ENCODE measurements around the gene KRTAP4-4.
"Not testable (repeated sequence)": the region's sequence is repeated elsewhere in the genome, so short reads cannot be mapped to it uniquely, and the experiment has no call there.

Gene KRTAP4-4

DNA sequence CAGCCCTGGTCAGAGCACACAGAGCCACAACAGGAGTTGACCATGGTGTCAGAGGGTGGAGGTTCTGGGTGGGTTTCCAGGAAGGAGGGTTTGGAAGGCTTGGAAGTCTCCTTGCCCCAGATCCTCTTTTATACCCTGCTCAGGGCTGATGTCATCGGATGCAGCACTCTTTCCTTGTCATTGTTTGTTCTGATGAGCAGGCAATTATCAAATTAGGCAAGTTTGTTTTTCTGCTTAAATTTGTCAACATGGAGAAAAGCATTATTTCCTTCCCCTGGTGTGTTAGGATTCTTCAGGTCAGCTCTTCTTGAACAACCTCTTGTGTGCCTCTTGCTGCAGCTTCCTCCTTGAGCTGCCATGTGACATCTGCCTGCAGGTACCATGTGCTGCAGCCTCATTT is at the start of gene KRTAP4-4:
TSS of gene KRTAP4-4 (minus strand) at position 101 of the 400 bp plus-strand sequence. CDS start at position 44, 57 bp downstream.
- no peak for DNase-seq

GRCh38 chr17:41199421-41200078 is 39.0 kb upstream of the KRTAP4-4 start:
- DNase-seq: no peak

GRCh38 chr17:41196068-41196467 is 35.5 kb upstream of the KRTAP4-4 start:
- no peak for DNase-seq

DNA sequence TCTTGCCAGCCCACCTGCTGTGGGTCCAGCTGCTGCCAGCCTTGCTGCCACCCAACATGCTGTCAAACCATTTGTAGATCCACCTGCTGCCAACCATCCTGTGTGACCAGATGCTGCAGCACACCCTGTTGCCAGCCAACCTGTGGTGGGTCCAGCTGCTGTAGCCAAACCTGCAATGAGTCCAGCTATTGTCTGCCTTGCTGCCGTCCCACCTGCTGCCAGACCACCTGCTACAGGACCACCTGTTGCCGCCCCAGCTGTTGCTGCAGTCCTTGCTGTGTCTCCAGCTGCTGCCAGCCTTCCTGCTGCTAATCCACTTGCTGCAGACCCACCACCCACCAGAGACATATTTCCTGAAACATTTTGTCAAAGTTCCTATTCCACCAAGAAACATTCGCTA is 29.8 kb upstream of the KRTAP4-4 start:
- no peak for DNase-seq

DNA sequence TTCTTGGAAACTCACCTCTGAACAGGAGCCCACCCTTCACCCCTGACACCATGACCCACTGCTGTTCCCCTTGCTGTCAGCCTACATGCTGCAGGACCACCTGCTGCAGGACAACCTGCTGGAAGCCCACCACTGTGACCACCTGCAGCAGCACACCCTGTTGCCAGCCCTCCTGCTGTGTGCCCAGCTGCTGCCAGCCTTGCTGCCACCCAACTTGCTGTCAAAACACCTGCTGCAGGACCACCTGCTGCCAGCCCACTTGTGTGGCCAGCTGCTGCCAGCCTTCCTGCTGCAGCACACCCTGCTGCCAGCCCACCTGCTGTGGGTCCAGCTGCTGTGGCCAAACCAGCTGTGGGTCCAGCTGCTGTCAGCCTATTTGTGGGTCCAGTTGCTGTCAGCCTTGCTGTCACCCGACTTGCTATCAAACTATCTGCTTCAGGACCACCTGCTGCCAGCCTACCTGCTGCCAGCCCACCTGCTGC is 29.3 kb upstream of the KRTAP4-4 start, which contains the start of gene KRTAP9-1:
TSS of gene KRTAP9-1 (plus strand) at position 51 of the 482 bp plus-strand sequence. CDS start at position 51, 0 bp downstream.
- not testable (repeated sequence) for DNase-seq

GRCh38 chr17:41186872-41187271 is 26.3 kb upstream of the KRTAP4-4 start:
- DNase-seq: no peak

DNA sequence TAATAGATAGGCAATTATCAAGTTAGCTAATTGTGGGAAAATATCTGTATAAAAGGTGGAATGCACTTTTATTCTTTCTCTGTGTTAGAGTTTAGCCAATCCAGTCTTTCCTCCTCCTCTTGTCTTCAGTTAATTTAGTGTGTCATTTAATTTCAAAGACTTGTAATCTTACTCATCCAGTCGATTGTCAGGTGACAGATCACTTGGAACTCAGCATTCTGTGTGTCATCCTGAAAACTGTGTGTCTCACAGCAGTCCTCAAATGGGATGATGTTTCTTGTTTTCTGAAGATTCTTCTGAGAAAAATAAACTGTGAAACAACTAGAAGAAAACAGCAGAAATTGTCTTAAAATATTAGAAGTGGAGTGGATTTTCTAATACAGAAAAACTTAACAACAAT is 24.5 kb upstream of the KRTAP4-4 start:
- DNase-seq: no peak

GRCh38 chr17:41184480-41184961 is 24.0 kb upstream of the KRTAP4-4 start, which contains the start of gene KRTAP4-1:
TSS of gene KRTAP4-1 (minus strand) at chr17:41184911. CDS start at chr17:41184854, 57 bp downstream.
- no peak for DNase-seq

DNA sequence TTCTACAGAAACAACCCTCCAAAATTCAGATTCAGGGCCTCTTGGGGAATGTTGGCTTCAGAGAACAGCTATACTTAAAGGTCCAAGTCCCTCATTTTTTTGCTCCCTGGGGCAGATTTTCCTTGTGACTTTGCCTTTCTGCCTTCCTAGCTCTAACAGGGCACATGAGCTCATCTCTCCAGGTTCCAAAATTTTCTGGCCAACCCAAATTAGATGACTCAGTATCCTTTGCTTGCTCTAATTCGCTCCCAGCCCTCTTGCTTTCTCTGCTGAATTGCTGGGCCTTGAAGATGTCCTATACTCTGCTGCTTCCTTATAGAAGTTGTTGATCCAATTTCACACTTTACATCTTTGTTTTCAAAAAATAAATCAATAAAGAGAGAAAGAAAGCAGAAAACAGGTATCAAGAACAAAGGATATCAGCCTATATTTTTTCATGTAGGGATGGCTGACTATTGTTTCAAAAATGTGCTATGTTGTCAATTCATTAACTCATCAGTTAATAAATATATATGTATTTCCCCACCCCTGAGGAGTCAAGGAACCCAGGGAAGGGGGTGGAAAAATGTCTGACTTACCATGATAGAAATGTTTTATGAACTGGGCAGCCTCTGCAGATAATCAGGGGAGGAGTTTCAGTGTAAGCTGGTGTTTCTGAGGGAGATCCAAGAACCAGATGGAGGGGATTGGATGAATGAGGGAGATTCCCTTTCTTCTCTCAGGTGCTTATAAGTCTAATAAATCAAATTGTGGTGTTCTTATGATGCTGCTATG is 18.5 kb upstream of the KRTAP4-4 start:
- DNase-seq: no peak

DNA sequence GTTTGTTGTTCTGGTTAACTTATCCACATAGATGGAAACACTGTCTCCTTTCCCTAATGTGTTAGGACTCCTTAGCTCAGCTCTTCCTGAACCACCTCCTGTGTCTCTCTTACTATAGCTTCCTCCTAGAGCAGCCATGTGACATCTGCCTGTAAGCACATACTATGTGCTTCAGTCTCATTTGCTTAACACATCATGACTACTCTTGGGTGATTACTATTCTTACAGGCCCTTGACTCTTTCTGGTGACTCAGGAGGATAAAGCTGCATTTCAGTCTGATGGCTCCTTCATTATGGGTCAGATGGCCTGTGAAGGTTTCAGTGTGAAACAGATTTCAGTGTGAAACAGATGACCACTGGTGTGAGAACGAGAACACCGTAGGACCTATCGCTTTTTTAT is 17.8 kb upstream of the KRTAP4-4 start:
- no peak for DNase-seq

DNA sequence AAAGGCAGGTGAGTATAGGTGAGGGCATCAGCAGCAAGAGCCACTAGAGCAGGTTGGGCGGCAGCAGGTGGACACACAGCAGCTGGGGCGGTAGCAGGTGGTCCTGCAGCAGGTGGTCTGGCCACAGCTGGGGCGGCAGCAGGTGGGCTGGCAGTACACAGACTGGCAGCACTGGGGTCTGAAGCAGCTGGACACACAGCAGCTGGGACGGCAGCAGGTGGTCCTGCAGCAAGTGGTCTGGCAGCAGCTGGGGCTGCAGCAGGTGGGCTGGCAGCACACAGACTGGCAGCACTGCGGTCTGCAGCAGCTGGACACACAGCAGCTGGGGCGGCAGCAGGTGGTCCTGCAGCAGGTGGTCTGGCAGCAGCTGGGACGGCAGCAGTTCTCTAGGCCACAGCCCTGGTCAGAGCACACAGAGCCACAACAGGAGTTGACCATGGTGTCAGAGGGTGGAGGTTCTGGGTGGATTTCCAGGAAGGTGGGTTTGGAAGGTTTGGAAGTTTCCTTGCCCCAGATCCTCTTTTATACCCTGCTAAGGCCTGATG is 17.3 kb upstream of the KRTAP4-4 start, which contains the start of gene KRTAP4-2:
TSS of gene KRTAP4-2 (minus strand) at position 495 of the 545 bp plus-strand sequence. CDS start at position 438, 57 bp downstream.
- no peak for DNase-seq

GRCh38 chr17:41176744-41177387 is 16.3 kb upstream of the KRTAP4-4 start:
- DNase-seq: no peak

GRCh38 chr17:41171886-41172285 is 11.3 kb upstream of the KRTAP4-4 start:
- no peak for DNase-seq

- DNase-seq: no peak
Measured at GRCh38 chr17:41168121-41168520, 7.6 kb upstream of the KRTAP4-4 start, which contains the start of gene KRTAP4-3. TSS of gene KRTAP4-3 (minus strand) at chr17:41168221. CDS start at chr17:41168172, 49 bp downstream.

DNA sequence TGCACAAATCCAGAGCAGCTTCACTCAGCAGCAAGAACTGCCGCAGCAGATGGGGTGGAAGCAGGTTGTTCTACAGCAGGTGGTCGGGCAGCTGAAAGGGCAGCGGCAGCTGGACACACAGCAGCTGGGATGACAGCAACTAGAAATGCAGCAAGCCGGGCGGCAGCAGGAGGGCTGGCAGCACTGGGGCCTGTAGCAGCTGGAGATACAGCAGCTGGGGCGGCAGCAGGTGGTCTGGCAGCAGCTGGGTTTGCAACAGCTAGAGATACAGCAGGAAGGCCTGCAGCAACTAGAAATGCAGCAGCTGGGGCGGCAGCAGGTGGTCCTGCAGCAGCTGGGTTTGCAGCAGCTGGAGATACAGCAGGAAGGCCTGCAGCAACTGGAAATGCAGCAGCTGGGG is 7.0 kb upstream of the KRTAP4-4 start:
- DNase-seq: no peak

DNA sequence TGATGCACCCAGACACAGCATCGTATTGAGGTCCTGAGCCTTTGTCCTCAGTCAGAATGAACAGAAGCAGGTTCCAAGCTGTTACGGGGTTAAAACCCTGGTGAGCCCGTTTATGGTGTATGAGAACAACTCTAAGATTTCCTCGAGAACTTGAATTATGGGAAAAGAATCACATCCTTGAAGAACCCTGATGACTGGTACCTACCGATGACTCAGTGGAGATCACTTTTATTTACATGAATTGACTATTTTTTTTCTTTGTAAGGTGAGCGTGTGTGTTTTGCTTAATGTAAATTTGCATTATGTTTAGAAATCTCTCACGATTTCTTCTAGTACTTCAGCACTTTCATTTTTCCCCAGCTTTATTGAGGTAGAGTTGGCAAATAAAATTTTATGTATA is 3.3 kb upstream of the KRTAP4-4 start:
- no peak for DNase-seq

- DNase-seq: not testable (repeated sequence)
Measured at GRCh38 chr17:41160190-41160589, 358 bp downstream of the KRTAP4-4 start.

- no peak for DNase-seq
Measured at GRCh38 chr17:41153856-41154255, 6.7 kb downstream of the KRTAP4-4 start.

GRCh38 chr17:41151525-41151924 is 9.0 kb downstream of the KRTAP4-4 start:
- DNase-seq: no peak

- DNase-seq: no peak
Measured at GRCh38 chr17:41150026-41150425, 10.5 kb downstream of the KRTAP4-4 start.

- no peak for DNase-seq
Measured at GRCh38 chr17:41149652-41149985, 10.9 kb downstream of the KRTAP4-4 start, which contains the start of gene KRTAP4-5. TSS of gene KRTAP4-5 (minus strand) at chr17:41149825. CDS start at chr17:41149767, 58 bp downstream.

DNA sequence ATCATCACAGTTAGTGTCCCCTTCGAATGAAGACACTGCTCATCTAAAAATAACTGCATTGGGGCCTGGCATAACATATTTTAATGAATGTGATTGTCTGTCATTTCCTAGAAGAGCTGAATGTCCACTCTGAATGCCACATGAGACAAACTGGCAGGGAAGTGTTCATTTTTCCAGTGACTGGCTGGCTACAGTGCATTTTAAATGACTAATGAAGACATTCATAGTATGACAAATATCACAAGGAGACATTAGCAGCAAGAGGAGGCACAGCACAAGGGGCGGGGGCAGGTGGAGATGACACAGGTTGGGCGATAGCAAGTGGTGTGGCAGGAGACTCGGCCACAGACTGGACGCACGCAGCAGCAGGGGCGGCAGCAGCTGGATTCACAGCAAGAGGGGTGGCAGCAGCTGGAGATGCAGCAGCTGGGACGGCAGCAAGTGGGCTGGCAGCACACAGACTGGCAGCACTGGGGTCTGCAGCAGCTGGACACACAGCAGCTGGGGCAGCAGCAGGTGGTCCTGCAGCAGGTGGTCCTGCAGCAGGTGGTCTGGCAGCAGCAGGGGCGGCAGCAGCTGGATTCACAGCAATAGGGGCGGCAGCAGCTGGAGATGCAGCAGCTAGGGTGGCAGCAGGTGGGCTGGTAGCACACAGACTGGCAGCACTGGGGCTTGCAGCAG is 11.4 kb downstream of the KRTAP4-4 start:
- not testable (repeated sequence) for DNase-seq
